Loucy (cell line): ENCODE measurements around the gene CEP112.

Source experiments
- H2AFZ ChIP-seq: fragments of 200-600 bp; sonication (generic); 2 replicates; pipeline ENCODE4 v1.6.0; 2016; ENCODE audit warnings: antibody characterized with exemption, mild to moderate bottlenecking, low read length, moderate library complexity
- H3F3A ChIP-seq: fragments of 200-600 bp; 2 replicates; pipeline ENCODE4 v1.6.0; 2016; ENCODE audit warnings: antibody characterized with exemption, low read depth, mild to moderate bottlenecking
- H3K27me3 ChIP-seq: fragments of 200-600 bp; sonication (generic); 2 replicates; pipeline ENCODE4 v1.6.1; 2014; ENCODE audit warnings: low read length, mild to moderate bottlenecking; ENCODE audit not compliant: insufficient read depth, poor library complexity, severe bottlenecking
- H3K36me3 ChIP-seq: fragments of 200-600 bp; sonication (generic); 2 replicates; pipeline ENCODE4 v1.6.1; 2016; ENCODE audit warnings: low read length; ENCODE audit not compliant: insufficient read depth
- H3K4me1 ChIP-seq: fragments of 200-600 bp; sonication (generic); 2 replicates; pipeline ENCODE4 v1.5.1; 2014; ENCODE audit warnings: low read length, mild to moderate bottlenecking; ENCODE audit not compliant: insufficient read depth, poor library complexity, severe bottlenecking
- H3K4me2 ChIP-seq: fragments of 200-600 bp; sonication (generic); 2 replicates; pipeline ENCODE4 v1.6.0; 2014; ENCODE audit warnings: antibody characterized with exemption, low read length, low read depth, mild to moderate bottlenecking; ENCODE audit not compliant: poor library complexity, severe bottlenecking
- H3K4me3 ChIP-seq: fragments of 200-600 bp; sonication (generic); 2 replicates; pipeline ENCODE4 v1.5.1; 2014; ENCODE audit warnings: low read length, mild to moderate bottlenecking, mixed read lengths; ENCODE audit not compliant: poor library complexity, severe bottlenecking
- H3K79me2 ChIP-seq: fragments of 200-600 bp; sonication (generic); 2 replicates; pipeline ENCODE4 v1.6.1; 2014; ENCODE audit warnings: low read length; ENCODE audit not compliant: insufficient read depth
- H3K9ac ChIP-seq: fragments of 200-600 bp; sonication (generic); 2 replicates; pipeline ENCODE4 v1.6.0; 2014; ENCODE audit warnings: mild to moderate bottlenecking, low read depth, low read length, moderate library complexity; ENCODE audit not compliant: poor library complexity, severe bottlenecking
- H3K9me2 ChIP-seq: fragments of 200-600 bp; sonication (generic); replicated peaks from 2 replicates; pipeline ENCODE4 v1.6.1; 2016; ENCODE audit warnings: low read depth, low read length, mixed read lengths
- H3K9me3 ChIP-seq: fragments of 200-600 bp; sonication (generic); 2 replicates; pipeline ENCODE4 v1.6.1; 2014; ENCODE audit warnings: mild to moderate bottlenecking, antibody characterized with exemption, low read length, low read depth; ENCODE audit not compliant: insufficient read depth
- H4K20me1 ChIP-seq: fragments of 200-600 bp; sonication (generic); 2 replicates; pipeline ENCODE4 v1.6.0; 2014; ENCODE audit warnings: antibody characterized with exemption, low read length, mild to moderate bottlenecking; ENCODE audit not compliant: insufficient read depth, poor library complexity, severe bottlenecking
- EZH2phosphoT487 ChIP-seq: fragments of 200-600 bp; IDR thresholded peaks from 2 replicates; pipeline ENCODE4 v1.6.1; 2018; ENCODE audit warnings: antibody characterized with exemption, mild to moderate bottlenecking, moderate library complexity, borderline replicate concordance
- TF ChIP-seq, protein P1 (sequence below): fragments of 200-600 bp; sonication (generic); conservative IDR thresholded peaks from 2 replicates; pipeline ENCODE4 v1.5.1; 2014; ENCODE audit warnings: mild to moderate bottlenecking, antibody characterized with exemption, low read length

CEP112 gene

DNA sequence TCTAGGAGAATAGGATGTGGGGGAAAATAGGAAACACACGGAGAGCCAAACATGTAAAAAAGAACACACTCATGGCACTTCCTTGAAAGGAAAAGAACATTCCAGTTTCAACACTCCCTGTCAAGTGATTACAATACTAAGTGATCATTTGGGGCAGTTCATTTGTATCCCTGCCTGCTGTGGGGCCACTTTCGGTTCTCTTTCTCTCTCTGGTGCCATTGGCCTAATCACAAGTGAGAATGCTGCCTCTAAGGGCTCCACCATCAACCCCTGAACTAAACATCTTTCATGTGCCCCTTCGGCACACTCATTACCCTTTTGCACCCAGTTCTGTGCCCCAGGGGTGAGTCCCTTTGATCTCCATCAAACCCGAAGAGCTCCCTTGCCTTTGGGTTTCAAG lies 197.3 kb downstream of the CEP112 start:
- H3K9me3 ChIP-seq, result no peaks in the 10 kb centered on the region
- no peaks in the 10 kb centered on the region for H3K4me1 ChIP-seq
- no peaks in the 10 kb centered on the region for H3K9me2 ChIP-seq
- H4K20me1 ChIP-seq, result no peaks in the 10 kb centered on the region
- no peaks in the 10 kb centered on the region for H3K36me3 ChIP-seq
- TF ChIP-seq EZH2phosphoT487, result no peak
- TF ChIP-seq, protein P1, sequence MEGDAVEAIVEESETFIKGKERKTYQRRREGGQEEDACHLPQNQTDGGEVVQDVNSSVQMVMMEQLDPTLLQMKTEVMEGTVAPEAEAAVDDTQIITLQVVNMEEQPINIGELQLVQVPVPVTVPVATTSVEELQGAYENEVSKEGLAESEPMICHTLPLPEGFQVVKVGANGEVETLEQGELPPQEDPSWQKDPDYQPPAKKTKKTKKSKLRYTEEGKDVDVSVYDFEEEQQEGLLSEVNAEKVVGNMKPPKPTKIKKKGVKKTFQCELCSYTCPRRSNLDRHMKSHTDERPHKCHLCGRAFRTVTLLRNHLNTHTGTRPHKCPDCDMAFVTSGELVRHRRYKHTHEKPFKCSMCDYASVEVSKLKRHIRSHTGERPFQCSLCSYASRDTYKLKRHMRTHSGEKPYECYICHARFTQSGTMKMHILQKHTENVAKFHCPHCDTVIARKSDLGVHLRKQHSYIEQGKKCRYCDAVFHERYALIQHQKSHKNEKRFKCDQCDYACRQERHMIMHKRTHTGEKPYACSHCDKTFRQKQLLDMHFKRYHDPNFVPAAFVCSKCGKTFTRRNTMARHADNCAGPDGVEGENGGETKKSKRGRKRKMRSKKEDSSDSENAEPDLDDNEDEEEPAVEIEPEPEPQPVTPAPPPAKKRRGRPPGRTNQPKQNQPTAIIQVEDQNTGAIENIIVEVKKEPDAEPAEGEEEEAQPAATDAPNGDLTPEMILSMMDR, result no peak
- H3K4me2 ChIP-seq, result no peak overlapping the region
- no peak overlapping the region for H2AFZ ChIP-seq
- H3K79me2 ChIP-seq, result no peaks in the 10 kb centered on the region
- H3K27me3 ChIP-seq, result no peaks in the 10 kb centered on the region
- no peak overlapping the region for H3K9ac ChIP-seq
- H3K4me3 ChIP-seq, result no peak overlapping the region
- no peaks in the 10 kb centered on the region for H3F3A ChIP-seq

DNA sequence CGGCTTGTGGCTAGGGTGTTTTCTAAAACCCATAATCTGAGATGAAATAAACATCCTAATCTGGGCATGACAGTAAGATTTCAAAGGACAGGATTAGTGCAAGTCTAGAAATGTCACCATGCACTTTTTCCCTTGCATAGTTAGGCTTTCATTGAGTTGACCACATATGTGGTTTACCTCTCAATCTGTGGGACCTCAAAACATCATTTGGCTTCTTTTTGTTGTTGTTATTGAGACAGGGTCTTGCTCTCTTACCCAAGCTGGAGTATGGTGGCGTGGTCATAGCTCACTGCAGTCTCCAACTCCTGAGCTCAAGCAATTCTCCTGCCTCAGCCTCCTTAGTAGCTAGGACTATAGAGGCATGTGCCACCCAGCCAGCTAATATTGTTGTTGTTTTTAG lies 197.8 kb downstream of the CEP112 start:
- Histone ChIP-seq H2AFZ (no peak overlapping the region), H4K20me1 (no peaks in the 10 kb centered on the region), H3K36me3 (no peaks in the 10 kb centered on the region), H3K4me3 (no peak overlapping the region), H3K4me1 (no peaks in the 10 kb centered on the region), H3K9me3 (no peaks in the 10 kb centered on the region), H3K4me2 (no peak overlapping the region), H3K27me3 (no peaks in the 10 kb centered on the region), H3K79me2 (no peaks in the 10 kb centered on the region), H3K9me2 (no peaks in the 10 kb centered on the region), H3K9ac (no peak overlapping the region), H3F3A (no peaks in the 10 kb centered on the region)
- TF ChIP-seq EZH2phosphoT487, result no peak
- TF ChIP-seq, protein P1, result no peak

DNA sequence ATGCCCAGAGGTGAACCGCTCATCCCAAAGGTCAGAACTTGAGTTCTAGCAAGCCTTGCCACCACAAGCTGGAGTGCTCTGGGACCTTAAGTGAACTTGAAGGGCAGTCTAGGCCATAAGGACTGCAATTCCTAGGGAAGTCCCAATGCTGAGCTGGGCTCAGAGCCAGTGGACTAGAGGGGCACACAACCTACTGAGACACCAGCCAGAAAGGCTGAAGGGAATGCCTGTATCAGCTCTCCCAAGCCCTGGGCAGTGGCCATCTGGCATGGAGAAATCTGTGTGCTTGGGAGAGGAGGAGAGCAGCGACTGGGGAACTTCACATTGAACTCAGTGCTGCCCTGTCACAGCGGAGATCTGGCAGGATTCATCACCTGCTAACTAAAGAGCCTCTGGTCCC lies 201.3 kb downstream of the CEP112 start:
- Histone ChIP-seq H3K9me3 (no peaks in the 10 kb centered on the region), H3K9ac (no peak overlapping the region), H3K4me1 (no peaks in the 10 kb centered on the region), H3K36me3 (no peaks in the 10 kb centered on the region), H3F3A (no peaks in the 10 kb centered on the region), H3K27me3 (no peaks in the 10 kb centered on the region), H3K4me3 (no peak overlapping the region), H3K9me2 (no peaks in the 10 kb centered on the region), H4K20me1 (no peaks in the 10 kb centered on the region), H2AFZ (no peak overlapping the region), H3K4me2 (no peak overlapping the region), H3K79me2 (no peaks in the 10 kb centered on the region)
- TF ChIP-seq, protein P1, result no peak
- TF ChIP-seq EZH2phosphoT487, result no peak
